Neuron (in vitro differentiated cells): ENCODE data around the gene CHPF2.

Experiments used
- H2AFZ ChIP-seq: one replicate; pipeline ENCODE4 v1.6.1; 2013; ENCODE audit warnings: low read depth, mild to moderate bottlenecking, inconsistent platforms, low read length, moderate library complexity
- H3K27me3 ChIP-seq: one replicate; pipeline ENCODE4 v1.6.1; 2013; ENCODE audit warnings: low read length; ENCODE audit not compliant: insufficient read depth
- H3K36me3 ChIP-seq: one replicate; pipeline ENCODE4 v1.6.1; 2013; ENCODE audit warnings: low read length; ENCODE audit not compliant: insufficient read depth
- H3K4me1 ChIP-seq: one replicate; pipeline ENCODE4 v1.6.1; 2013; ENCODE audit warnings: low read length; ENCODE audit not compliant: insufficient read depth
- H3K4me3 ChIP-seq: 2 replicates; pipeline ENCODE4 v1.5.1; 2013; ENCODE audit warnings: mild to moderate bottlenecking, low read length, moderate library complexity
- H3K9me3 ChIP-seq: one replicate; pipeline ENCODE4 v1.6.1; 2013; ENCODE audit warnings: low read length

The CHPF2 gene

DNA sequence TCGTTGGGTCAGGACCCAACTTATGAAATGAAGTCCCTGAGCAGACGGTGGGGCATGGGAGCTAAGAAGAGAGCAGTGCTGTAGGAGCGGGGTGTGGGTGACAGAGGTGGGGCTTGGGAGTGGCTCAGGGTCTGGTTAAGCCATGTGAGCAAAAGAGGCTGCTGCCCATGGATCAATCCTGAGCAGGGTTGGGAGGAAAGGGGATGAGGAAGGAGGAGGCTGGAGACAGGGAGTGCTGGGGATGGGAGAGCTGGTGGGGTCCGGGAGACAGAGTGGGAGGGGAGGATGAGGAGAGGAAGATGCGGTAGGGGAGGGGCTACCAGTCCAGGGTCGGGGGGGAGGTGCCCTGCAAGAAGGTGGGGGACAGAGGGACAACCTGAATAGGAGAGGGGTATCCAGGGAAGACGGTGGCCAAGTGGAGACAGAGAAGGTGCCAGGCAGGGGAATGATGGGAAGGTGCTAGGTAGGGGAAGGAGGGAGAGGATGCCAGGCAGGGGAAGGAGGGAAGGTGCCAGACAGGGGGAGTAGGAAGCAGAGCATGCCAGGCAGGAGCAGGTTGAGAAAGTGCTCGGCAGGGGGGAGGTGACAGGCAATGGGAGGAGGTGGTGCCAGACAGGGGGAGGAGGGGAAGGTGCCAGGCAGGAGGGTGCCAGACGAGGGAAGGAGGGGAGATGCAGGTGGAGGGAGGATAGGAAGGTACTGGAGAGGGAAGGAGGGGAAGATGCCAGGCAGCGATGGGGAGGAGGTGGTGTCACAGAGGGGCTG is 43.7 kb downstream of the CHPF2 start:
- Histone ChIP-seq H3K9me3 (no peaks in the 10 kb centered on the region), H2AFZ (no peak overlapping the region), H3K27me3 (peaks cover 9% of the 10 kb centered on the region), H3K4me3 (peak overlapping the region; percentile 38), H3K36me3 (no peaks in the 10 kb centered on the region), H3K4me1 (peaks cover 6% of the 10 kb centered on the region)

DNA sequence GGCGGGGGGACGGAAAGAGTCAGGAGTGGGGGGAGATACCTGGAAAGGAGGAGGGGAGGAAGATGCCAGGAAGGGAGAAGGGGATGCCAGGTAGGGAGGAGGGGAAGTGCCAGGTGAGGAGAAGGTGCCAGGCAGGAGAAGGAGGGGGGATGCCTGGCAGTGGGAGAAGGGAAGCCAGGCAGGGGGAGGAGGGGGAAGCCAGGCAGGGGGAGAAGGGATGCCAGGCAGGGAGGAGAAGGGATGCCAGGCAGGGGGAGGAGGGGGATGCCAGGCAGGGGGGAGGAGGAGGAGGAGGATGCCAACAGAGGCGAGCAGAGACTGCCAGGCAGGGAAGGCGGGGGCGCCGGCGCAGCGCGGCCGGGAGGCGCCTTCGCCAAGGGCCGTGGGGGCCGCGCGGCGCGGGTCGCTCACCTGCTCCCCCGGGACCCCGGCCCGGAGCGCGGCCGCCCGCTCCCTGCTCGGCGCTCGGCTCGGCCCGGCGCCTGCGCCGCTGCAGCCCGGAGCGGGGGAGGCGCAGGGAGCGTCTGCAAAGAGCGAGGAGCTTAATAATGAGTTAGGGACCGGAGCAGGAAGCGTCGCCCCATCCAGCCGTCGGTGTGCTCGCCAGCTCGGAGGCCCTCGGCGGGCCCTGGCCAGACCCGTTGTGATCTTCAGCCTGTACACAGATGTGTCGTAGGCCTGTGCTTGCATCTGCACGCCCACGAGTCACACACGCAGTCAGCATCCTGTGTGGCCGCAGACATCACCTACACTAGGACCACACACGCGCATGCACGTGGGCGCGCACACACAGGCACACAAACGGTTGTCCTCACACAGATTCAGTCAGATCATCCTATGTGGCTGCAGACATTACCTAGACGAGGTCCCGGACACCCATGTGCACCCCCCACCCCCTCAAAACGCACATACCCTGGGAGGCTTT is 44.6 kb downstream of the CHPF2 start:
- no peaks in the 10 kb centered on the region for H3K36me3 ChIP-seq
- H3K4me3 ChIP-seq = peak overlapping the region; percentile 38
- peaks cover 9% of the 10 kb centered on the region for H3K27me3 ChIP-seq
- H3K9me3 ChIP-seq = no peaks in the 10 kb centered on the region
- H2AFZ ChIP-seq = peak overlapping the region; percentile 11
- peaks cover 9% of the 10 kb centered on the region for H3K4me1 ChIP-seq

DNA sequence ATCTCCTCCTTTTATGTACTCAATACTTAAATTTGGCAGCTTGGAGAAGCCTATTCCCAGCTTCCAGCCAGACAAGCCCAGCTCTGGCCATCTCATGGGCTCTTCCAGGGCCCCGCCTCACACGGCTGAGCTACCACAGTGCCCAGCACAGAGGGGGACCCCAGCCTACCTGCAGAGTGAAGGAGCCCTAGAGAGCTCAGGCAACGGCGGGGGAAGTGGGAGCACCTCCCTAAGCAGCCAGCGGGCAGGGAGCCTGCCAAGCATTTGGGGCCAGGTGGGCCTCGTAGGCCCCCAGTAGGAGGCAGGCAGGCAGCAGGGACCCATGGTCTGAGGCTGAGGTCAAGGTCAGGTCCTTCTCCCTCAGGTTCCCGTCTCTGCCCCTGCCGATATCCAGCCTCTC is 45.3 kb downstream of the CHPF2 start:
- H2AFZ ChIP-seq = peak overlapping the region; percentile 11
- no peaks in the 10 kb centered on the region for H3K36me3 ChIP-seq
- no peaks in the 10 kb centered on the region for H3K9me3 ChIP-seq
- peaks cover 9% of the 10 kb centered on the region for H3K4me1 ChIP-seq
- no peak overlapping the region for H3K4me3 ChIP-seq
- H3K27me3 ChIP-seq = peaks cover 9% of the 10 kb centered on the region

DNA sequence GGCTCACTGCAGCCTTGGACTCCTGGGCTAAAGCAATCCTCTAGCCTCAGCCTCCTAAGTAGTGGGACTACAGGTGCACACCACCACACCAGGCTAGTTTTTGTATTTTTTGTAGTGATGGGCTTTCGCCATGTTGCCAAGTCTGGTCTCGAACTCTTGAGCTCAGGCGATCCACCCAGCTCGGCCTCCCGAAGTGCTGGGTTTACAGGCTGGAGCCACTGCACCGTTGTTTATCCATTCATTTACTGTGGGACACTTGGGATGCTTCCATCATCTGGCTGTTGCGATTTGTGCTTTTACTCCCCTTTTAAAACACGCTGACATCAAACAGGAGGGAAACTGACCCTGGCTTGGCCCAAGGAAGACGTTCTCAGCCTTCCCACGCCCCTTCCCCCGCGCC is 46.7 kb downstream of the CHPF2 start:
- Histone ChIP-seq H3K36me3 (no peaks in the 10 kb centered on the region), H2AFZ (no peak overlapping the region), H3K4me1 (peaks cover 9% of the 10 kb centered on the region), H3K4me3 (no peak overlapping the region), H3K27me3 (peaks cover 9% of the 10 kb centered on the region), H3K9me3 (no peaks in the 10 kb centered on the region)

DNA sequence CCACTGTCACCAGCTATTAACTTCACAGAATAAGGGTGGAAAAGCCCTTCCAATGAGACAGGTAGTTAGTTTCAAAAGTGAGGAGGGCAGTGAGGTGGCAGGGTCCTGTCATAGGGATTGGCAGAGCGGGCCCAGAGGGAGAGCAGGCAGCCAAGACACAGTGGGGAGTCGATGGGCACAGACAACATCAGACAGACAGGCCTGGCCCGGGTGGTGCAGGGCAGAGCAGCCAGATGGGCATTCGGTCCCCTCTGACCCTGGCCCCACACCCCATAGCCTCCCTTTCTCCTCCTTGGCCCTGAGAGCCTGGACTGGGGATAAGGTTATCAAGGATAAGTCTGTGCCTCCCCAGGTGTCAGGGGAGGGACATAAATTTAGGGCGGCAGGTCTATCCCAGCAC is 47.6 kb downstream of the CHPF2 start:
- Histone ChIP-seq H3K4me3 (no peak overlapping the region), H3K27me3 (peaks cover 9% of the 10 kb centered on the region), H2AFZ (no peak overlapping the region), H3K36me3 (no peaks in the 10 kb centered on the region), H3K9me3 (no peaks in the 10 kb centered on the region), H3K4me1 (peaks cover 9% of the 10 kb centered on the region)

DNA sequence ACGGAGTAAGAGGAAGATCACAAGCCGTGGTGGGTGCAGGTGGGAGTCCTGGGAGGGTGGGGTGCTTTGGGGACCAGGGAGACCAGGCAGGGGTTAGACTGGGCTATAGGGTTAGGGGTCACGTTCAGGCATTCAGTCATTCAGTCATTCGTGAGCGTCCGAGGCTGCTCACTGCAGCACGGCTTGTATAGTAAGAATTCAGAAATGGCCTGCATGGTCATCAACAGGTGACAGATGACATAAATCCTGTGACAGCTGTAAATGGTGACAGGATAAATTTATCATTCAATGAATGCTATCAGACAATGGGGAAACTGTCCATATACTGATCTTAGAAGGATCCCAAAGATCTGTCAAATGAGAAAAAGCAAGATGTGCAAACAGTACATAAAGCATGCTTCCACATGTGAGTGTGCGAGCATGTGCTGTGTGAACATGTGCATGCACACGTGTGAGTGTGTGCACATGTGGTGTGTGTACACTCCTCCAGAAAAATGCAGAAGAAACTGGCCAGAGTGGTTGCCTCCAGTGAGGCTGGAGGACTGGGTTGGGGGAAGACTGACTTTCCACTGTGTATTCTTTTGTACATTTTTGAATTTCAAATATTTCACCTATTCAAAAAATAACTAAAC is 48.2 kb downstream of the CHPF2 start:
- H2AFZ ChIP-seq = no peak overlapping the region
- H3K27me3 ChIP-seq = peaks cover 9% of the 10 kb centered on the region
- no peaks in the 10 kb centered on the region for H3K36me3 ChIP-seq
- no peak overlapping the region for H3K4me3 ChIP-seq
- peaks cover 9% of the 10 kb centered on the region for H3K4me1 ChIP-seq
- H3K9me3 ChIP-seq = no peaks in the 10 kb centered on the region

DNA sequence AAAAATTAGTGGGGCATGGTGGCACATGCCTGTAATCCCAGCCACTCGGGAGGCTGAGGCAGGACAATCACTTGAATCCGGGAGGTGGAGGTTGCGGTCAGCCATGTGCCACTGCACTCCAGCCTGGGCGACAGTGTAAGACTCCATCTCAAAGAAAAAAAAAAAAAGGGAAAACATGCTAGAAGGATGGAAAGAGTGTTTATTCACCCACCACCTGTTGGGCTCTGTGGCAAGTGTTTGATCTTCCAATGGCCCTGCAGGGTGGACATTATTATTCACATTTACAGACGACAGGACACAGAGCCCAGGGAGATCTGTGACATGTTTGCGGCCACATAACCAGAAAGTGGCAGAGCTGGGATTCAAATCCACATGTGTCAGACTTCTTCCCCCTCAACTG is 49.4 kb downstream of the CHPF2 start:
- H3K4me1 ChIP-seq = peaks cover 7% of the 10 kb centered on the region

DNA sequence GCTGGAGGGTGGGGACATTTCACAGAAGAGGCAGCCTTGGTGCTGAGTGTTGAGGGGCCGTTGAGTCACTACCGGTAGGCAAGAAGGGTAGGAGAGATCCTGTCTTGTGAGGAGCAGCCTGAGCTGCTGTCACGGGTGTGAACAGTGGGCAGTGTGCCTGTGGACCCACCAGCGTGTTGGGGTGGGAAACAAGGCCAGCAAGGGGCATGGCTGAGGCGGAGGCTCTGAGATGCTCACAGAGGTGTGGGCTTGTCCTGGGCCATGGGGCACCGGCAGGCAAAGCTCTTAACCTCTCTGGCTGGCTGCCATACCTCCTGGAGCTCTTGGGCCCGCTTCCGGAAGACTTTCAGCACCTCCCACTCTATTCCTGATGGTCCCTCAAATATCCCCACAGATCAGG is 49.8 kb downstream of the CHPF2 start:
- Histone ChIP-seq H2AFZ (no peak overlapping the region), H3K27me3 (peaks cover 13% of the 10 kb centered on the region), H3K36me3 (no peaks in the 10 kb centered on the region), H3K4me3 (no peak overlapping the region), H3K9me3 (no peaks in the 10 kb centered on the region), H3K4me1 (peaks cover 7% of the 10 kb centered on the region)

More for the DNA sequence above, 49.4 kb downstream of the CHPF2 start:
- H3K36me3 ChIP-seq = no peaks in the 10 kb centered on the region
- H3K9me3 ChIP-seq = no peaks in the 10 kb centered on the region
- peaks cover 11% of the 10 kb centered on the region for H3K27me3 ChIP-seq
- no peak overlapping the region for H3K4me3 ChIP-seq
- no peak overlapping the region for H2AFZ ChIP-seq

DNA sequence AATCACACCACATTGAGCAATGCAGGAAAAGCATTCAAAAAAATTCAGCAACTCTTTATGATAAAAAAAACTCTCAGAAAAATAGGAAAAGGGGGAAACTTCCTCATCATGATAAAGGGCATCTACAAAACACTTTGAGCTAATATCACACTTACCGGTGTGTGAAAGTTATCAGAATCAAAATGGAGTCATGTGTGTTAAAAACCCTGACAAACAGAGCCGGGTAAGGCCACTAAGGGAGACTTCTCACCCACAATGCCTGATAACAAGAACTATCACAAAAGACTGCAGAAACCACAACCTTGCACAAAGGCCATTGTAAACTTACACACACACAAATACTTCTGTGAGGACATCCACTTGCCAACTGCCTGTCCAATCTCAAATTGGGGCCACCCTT is 51.0 kb downstream of the CHPF2 start:
- peaks cover 17% of the 10 kb centered on the region for H3K27me3 ChIP-seq
- H3K4me1 ChIP-seq = peaks cover 7% of the 10 kb centered on the region
- H3K4me3 ChIP-seq = no peak overlapping the region
- no peak overlapping the region for H2AFZ ChIP-seq
- no peaks in the 10 kb centered on the region for H3K36me3 ChIP-seq
- H3K9me3 ChIP-seq = no peaks in the 10 kb centered on the region

DNA sequence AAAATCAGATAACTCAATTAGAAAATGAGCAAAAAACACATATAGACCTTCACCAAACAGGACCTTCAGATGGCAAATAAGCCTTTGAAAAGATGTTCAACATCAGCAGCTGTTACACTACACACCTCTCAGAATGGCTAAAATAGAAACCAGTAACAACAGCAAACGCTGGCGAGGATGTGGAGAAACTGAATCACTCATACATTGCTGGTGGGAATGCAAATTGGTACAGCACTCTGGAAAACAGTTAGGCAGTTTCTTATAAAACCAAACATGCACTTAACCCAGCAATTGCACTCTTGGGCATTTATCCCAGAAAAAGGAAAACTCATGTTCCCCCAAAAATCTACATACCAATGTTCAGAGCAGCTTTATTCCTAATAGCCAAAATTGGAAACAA is 53.9 kb downstream of the CHPF2 start:
- H3K4me1 ChIP-seq = peaks cover 1% of the 10 kb centered on the region
- no peaks in the 10 kb centered on the region for H3K9me3 ChIP-seq
- no peak overlapping the region for H3K4me3 ChIP-seq
- H3K27me3 ChIP-seq = peaks cover 19% of the 10 kb centered on the region
- no peak overlapping the region for H2AFZ ChIP-seq
- no peaks in the 10 kb centered on the region for H3K36me3 ChIP-seq
